Kidney epithelial cell (primary cell): ENCODE results near the gene RPUSD1. TPM values are rescaled to one million over a fixed set of nuclear protein-coding genes. Genes with fewer than 3 reads are reported as not detected.

Experiments
- DNase-seq: peaks from one replicate; pipeline ENCODE4 v3.0.0-alpha.2; 2010; ENCODE audit warnings: low read depth
- H3K27me3 ChIP-seq: 2 replicates; pipeline ENCODE4 v1.6.0; 2011; ENCODE audit warnings: low read length; ENCODE audit not compliant: control insufficient read depth, insufficient read depth
- H3K36me3 ChIP-seq: 2 replicates; pipeline ENCODE4 v1.5.1; 2011; ENCODE audit warnings: low read length; ENCODE audit not compliant: control insufficient read depth, insufficient read depth
- H3K4me3 ChIP-seq: 2 replicates; pipeline ENCODE4 v1.5.1; 2011; ENCODE audit warnings: low read depth, mild to moderate bottlenecking, control low read depth, low read length
- total RNA-seq: library from RNA; depleted of rRNA; stranded (reverse); fragments of >200 nt; gene quantifications from 2 replicates; pipeline ENCODE4 v1.2.3, GENCODE V29; 2015
- TF ChIP-seq, protein P1 (sequence below): IDR thresholded peaks from 2 replicates; pipeline ENCODE4 v1.5.1; 2011; ENCODE audit warnings: mild to moderate bottlenecking, moderate library complexity, low read length, control low read depth, inconsistent platforms; ENCODE audit not compliant: insufficient read depth, poor library complexity, severe bottlenecking

The RPUSD1 gene
- total RNA-seq, 1 donor from 2014 or later: 42.0 TPM

DNA sequence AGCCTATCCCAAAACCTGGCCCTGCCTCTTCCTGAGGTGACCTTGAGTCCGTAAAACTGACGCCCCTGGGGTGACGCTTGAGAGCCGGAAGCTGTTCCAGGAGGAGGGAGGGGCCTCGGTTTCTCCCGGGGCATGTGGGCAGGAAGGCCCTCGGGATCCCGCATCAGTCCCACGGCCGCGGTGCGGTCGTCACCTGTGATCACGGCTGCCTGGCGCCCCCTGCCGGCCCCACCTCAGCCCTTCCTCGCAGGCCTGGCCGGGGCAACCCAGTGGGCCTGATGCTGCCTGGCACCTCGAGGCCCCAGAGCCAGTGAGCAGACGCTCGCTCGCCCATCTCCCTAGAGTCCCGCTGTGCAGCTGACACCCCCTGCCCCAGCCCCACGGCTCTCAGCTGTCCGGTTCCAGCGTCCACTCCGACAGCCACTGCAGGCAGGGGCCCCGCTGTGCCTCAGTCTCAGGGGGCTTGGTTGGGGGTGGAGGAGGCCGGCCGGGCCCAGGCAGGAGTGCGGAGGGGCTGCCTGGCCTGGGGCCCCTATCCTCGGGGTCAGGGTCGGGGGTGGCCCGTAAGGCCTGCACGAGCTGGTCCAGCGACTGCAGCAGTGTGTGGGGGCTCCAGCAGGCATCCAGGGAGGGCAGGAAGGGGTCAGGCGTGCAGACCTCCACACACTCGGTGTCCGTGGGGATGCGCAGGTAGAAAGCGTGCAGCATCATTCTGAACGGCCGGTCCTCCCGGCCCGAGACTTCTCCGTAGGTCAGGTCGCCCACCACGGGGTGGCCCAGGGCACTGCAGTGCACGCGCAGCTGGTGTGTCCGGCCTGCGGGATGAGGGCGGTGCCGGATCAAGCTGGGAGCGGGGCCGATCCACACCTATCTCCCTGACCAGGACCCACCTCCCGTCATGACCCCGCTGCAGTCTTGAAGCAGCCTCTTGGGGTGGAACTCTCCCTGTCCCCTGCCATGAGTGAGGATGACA lies 2.3 kb downstream of the RPUSD1 start:
- Histone ChIP-seq H3K4me3 (no peak overlapping the region), H3K27me3 (peaks cover 20% of the 10 kb centered on the region), H3K36me3 (no peaks in the 10 kb centered on the region)
- TF ChIP-seq, protein P1, sequence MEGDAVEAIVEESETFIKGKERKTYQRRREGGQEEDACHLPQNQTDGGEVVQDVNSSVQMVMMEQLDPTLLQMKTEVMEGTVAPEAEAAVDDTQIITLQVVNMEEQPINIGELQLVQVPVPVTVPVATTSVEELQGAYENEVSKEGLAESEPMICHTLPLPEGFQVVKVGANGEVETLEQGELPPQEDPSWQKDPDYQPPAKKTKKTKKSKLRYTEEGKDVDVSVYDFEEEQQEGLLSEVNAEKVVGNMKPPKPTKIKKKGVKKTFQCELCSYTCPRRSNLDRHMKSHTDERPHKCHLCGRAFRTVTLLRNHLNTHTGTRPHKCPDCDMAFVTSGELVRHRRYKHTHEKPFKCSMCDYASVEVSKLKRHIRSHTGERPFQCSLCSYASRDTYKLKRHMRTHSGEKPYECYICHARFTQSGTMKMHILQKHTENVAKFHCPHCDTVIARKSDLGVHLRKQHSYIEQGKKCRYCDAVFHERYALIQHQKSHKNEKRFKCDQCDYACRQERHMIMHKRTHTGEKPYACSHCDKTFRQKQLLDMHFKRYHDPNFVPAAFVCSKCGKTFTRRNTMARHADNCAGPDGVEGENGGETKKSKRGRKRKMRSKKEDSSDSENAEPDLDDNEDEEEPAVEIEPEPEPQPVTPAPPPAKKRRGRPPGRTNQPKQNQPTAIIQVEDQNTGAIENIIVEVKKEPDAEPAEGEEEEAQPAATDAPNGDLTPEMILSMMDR: peak; percentile 85
- no peak for DNase-seq

GRCh38 chr16:784431-784830 lies 3.8 kb downstream of the RPUSD1 start:
- Histone ChIP-seq H3K4me3 (no peak overlapping the region), H3K36me3 (no peaks in the 10 kb centered on the region), H3K27me3 (peaks cover 21% of the 10 kb centered on the region)
- DNase-seq: no peak
- TF ChIP-seq, protein P1: no peak

DNA sequence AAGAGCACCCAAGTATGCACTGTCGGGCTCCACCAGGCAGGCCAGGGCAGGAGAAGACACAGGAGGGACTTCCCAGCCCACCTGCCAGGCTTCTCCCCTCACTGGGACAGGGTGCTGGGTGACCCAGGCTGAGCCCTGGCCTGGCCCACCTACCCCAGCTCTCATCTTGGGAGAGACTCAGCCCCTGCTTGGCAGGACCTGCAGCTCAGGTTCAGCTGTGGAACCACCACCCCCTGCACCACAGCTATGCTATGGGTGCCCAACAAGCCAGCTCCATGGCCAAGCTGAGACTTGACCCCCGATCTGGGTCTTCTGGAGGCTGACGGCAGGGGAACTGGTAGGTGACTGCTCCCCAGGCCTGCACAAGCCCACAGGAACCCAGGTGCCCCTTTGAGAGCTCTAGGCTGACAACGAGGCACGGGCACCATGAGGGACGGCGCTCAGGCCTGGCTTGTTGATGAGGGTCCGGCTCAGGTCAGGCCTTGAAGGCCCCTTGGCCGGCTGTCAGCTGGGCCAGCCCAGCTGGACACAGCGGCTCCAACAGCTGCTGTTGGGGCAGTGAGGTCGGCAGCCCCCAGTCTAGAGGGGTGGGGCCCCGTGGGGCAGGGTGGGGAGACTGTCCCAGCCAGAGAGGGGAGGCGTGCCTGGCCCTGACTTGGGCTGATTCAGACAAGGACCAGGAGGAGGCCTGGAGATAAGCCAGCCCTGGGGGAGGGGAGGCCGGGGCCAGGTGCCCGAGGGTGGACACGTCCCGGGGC lies 4.6 kb downstream of the RPUSD1 start:
- H3K27me3 ChIP-seq: peaks cover 21% of the 10 kb centered on the region
- no peak for DNase-seq
- TF ChIP-seq, protein P1: no peak
- H3K4me3 ChIP-seq: no peak overlapping the region
- no peaks in the 10 kb centered on the region for H3K36me3 ChIP-seq

GRCh38 chr16:782766-783403 lies 5.3 kb downstream of the RPUSD1 start:
- H3K4me3 ChIP-seq: no peak overlapping the region
- no peak for DNase-seq

GRCh38 chr16:782258-782657 lies 5.9 kb downstream of the RPUSD1 start:
- Histone ChIP-seq H3K4me3 (no peak overlapping the region), H3K27me3 (peaks cover 21% of the 10 kb centered on the region), H3K36me3 (no peaks in the 10 kb centered on the region)
- DNase-seq: no peak
- TF ChIP-seq, protein P1: no peak

More at GRCh38 chr16:782766-783403, 5.3 kb downstream of the RPUSD1 start:
- peaks cover 21% of the 10 kb centered on the region for H3K27me3 ChIP-seq
- TF ChIP-seq, protein P1: no peak
- no peaks in the 10 kb centered on the region for H3K36me3 ChIP-seq
